Activated CD4-positive, alpha-beta T cell treated with anti-CD3 and anti-CD28 coated beads, Interleukin-10, Interleukin-2, amounts not matched to agents 100 ng/mL and 50 ng/mL, durations not matched to agents 16 hours and 8 hours (primary cell): ENCODE results near the gene STIM1.
"Not testable (repeated sequence)": the region's sequence is repeated elsewhere in the genome, so short reads cannot be mapped to it uniquely, and the experiment has no call there.

Source experiments
- DNase-seq: peaks from one replicate; pipeline ENCODE4 v3.0.0-alpha.2; 2020

STIM1 gene

DNA sequence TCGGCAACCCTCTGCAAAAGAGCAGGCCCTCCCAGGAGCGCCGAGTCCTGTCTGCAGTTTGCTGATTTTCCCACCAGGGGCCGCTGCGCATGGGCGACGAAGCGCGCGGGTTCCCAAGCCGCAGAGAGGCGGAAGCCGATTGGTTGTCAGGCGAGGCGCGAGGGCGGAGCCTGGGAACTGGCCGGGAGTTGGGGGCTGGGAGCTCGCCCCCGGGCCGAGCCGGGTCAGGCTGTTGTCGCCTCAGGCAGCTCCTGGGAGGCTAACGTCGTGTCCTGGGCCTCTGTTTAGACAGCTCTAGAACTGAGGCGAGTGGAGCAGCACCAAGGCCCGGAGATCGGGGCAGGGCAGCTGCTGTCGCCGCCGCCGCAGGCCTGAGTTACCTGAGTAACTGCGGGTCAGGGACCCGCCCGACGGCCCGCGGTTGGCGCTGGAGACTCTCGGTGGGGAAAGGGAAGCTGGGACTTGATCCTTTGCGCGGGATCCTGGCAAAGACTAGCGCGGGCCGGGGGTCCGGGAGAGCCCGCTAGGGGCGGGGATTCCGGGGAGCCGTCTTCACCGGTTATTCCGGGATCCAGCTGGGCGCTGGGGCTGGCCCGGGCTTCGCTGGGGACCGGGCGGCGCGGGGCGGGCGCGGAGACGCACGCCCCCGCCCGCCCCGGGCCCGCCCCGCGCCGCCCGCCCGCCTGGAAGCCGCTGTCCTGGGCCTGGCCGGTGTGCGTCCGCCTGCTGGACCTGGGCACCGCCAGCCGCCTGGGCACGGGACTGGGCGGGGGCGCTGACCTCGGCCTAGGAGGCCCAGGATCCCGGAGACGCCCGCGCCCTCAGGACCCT lies at the start of gene STIM1:
Gene STIM1 (plus strand): TSS at position 688 of the 831 bp plus-strand sequence. CDS start 607 bp downstream, outside the sequence.
- peak; percentile 98 for DNase-seq

DNA sequence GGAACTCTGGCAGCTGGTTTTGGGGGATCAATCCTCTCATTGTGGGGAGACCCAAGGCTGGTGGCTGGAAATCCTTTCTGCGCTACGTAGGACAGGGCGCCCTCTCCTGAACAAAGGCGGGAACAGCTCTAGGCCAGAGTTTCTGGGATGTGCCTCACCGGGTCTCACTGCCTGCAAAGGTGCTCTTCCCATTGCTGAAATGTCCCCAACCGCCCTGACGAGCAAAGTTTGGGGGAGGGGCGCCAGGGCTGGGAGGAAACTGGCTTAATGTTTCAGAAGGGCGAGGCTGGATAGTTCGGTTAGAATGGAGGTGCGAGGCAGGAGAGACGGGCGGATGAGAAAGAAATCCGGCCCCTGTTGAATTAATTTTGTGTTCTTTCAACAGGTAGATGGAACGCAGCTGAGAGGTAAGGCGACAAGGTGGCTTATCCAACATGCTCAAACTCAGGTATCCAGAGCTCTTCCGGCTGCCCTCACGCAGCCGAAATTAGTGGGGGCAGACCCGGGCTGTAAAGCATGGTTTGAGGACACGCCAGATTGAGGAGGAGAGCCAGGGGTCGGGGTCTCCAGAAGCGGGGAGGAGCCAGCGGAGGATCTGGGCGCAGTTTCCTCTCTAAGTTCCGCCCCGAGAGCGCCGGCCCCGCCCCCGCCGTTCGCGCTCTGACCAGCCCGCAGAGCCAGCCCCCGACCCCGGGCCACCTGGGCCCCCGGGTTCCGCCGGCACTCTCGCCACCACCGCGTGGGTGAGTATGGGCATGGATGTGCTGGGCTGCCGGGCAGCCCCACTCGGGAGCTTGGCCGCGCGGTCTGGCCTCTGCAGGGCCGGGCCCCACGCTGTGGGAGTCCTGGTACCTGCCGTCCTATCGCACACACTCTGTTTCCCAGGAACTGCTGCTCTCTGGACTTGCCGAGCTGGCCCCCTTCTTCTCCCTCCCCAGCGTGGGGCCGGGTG lies 47.3 kb upstream of the STIM1 start, which contains the start of gene PGAP2:
Gene PGAP2 (plus strand): TSS at position 652 of the 952 bp plus-strand sequence. CDS start 2,700 bp downstream, outside the sequence.
- DNase-seq = peak; percentile 68

DNA sequence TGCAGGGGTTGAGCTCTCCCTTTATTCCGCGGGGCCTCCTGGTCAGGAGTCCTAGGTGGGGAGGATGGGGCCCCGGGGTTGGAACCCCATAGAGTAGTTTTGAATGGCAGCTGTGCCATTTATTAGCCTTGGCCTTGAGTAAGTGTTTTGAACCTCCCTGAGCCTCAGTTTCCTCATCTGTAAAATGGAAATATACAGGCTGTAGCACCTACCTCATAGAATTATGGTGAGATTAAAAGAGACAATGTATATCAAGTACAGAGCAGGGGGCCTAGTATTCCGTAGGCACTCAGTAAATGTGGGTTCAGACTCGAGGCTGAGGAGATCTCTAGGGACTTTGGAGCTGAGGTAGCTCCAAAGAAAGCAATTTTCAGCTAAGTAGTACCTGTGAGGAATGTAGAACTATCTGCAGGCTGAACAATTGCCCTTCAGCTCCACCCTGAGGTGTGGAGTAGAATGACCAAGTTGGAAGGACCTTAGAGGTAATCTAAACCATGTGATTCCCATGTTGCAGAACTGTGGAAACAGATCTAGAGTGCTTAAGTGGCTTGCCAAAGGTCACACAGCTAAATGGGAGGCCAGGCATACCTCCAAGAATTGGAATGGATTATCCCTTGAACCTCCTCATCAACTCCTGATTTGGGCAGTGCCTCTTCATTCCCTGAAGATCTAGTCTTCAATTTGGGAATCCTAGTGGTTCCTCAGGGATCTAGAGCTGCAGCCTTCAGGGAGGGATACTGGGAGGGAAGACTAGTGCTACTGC lies 46.4 kb upstream of the STIM1 start:
- peak; percentile 77 for DNase-seq

DNA sequence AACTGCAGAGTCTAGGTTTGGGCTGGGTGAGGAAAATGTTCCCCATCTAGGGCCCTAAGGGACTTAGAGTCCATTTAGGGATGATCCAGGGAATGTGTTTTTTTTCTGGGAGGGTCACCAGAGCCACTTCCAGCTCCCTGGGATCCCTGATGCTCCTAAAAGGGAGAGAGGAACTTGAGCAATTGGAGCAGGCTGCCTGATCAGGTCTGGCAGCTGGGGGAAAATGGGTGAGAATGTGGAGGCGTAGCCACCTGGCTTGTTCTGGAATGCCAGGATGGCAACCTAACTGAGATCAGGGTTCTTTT lies 45.9 kb upstream of the STIM1 start:
- no peak for DNase-seq

DNA sequence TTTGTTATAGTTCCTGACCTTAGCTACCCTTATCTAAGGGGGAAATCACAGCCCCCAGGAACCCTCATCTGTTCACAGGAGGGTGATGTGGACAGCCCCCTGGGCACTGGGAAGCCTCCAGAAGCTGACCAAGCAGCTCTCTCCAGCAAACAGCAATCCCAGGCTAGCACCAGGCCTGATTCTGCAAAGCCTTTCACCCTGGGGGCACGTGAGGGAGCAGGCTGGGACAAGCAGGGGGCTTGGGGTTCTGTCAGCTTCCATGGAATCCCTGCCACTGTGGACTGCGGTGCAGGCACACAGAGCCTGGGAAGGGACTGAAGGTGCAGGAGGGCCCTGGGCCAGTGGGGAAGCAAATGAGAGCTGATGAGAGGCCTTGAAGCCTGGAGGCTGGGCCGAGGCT lies 45.0 kb upstream of the STIM1 start:
- DNase-seq = no peak

DNA sequence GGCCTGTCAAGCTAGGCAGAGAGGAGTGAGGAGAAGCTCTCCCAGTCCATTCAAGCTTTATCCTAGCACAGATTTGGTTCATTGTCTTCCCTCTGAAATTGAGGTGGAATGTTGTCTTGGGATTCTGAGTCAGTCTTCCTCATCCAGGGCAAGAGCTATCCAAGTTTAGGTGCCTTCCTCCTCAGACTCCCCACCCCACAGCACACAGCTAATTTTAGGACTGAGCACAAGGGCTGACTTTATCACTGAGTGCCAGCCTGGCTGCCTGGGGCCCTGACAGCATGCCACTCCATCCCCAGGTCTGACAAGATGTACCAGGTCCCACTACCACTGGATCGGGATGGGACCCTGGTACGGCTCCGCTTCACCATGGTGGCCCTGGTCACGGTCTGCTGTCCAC lies 44.5 kb upstream of the STIM1 start:
- DNase-seq = no peak

DNA sequence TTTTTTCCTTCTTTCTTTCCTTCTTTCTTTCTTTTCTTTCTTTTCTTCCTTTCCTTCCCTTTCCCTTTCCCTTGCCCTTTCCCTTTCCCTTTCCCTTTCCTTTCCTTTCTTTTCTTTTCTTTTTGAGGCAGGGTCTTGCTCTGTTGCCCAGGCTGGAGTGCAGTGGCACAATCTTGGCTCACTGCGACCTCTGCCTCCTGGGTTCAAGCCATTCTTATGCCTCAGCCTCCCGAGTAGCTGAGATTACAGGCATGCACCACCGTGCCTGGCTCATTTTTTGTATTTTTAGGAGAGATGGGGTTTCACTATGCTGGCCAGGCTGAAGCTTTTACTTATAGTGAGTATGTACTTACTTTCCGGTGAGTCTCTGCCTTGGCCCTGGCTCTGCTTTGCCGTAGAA lies 40.6 kb upstream of the STIM1 start:
- not testable (repeated sequence) for DNase-seq

DNA sequence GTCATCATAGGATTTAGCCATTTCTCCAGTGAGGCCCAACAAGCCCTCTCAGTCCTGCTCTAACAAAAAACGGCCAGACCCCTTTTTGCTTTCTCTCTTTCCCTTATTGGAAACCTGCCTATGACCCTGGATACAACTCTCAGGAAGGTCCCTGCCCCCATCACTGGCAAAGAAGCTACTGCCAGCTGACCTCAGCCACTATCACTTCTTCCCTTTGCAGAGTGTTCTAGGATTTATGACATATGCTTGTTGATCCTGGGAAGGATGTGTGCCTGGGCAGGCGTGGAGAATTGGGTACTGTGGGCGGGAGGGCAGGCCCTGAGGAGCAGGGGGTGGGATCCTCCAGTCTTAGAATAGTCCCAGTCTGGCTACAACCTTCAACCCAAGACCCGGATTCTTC lies 39.6 kb upstream of the STIM1 start:
- DNase-seq = no peak

DNA sequence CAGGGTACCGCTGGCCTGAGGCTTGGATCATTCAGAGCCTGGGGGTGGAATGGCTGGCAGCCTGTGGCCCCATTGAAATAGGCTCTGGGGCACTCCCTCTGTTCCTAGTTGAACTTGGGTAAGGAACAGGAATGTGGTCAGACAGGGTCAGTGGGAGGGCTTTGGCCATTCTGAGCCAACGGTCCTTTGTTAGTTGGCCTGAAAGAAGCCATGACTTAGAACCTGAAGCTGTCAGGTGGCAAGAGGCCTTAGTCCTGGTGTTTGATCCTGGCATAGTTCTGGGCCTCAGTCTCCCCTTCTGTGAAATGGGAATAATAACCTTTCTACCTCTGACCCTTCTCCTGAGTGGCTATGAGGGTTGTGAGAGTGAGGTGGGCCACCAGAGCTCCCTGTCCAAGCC lies 38.8 kb upstream of the STIM1 start:
- DNase-seq = no peak

DNA sequence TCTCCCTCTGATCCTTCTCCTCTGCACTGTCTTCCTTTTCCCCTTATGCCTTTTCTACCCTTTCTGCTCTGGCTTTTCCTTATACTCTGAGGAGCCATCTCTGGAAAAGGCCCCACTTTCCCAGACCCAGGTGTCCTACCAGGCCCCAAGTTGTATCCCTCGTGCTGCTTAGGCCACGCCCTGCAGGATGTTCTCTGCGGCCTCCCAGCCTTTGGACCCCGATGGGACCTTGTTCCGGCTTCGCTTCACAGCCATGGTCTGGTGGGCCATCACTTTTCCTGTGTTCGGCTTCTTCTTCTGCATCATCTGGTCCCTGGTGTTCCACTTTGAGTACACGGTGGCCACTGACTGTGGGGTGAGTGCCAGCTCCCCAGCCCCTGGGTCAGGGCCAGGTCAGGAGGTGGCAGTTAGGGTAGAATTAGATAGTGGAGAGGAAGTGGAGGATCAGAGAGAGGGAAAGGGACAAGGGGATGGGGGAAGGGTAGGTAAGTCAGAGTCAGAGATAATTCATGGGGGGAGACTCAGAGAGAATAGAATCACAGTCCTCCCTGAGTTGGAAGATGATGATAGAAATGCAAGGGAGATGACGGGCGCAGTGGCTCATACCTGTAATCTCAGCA lies 38.2 kb upstream of the STIM1 start:
- no peak for DNase-seq

DNA sequence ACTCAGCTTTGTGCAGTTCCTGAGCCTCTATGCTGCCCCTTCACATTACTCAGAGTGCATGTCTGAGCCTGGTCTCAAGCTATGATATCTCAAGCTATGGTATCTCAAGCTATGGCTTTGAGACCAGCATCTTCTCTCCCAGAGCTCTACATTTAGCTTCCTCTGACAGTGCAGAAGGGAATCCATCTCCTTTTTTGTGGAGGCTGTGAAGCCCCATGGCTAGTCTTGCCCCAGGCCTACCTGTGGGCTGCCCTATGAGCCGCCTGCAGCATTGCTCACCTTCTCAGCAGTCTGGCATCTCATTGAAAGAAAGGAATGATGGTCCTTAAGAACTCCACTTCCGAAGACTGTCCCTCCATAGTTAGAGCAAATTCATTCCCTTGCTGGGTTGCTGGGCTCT lies 34.5 kb upstream of the STIM1 start:
- DNase-seq = no peak

DNA sequence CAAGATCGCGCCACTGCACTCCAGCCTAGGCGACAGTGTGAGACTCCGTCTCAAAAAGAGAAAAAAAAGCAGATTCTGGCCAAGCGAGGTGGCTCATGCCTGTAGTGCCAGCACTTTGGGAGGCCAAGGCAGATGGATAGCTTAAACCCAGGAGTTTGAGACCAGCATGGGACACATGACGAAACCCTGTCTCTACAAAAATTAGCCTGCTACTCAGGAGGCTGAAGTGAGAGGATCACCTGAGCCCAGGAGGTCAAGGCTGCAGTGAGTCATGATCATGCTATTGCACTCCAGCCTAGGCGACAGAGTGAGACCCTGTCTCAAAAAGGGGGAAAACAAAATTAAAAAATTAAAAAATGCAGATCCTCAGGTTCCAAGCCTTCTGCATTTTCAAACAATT lies 33.2 kb upstream of the STIM1 start:
- no peak for DNase-seq

DNA sequence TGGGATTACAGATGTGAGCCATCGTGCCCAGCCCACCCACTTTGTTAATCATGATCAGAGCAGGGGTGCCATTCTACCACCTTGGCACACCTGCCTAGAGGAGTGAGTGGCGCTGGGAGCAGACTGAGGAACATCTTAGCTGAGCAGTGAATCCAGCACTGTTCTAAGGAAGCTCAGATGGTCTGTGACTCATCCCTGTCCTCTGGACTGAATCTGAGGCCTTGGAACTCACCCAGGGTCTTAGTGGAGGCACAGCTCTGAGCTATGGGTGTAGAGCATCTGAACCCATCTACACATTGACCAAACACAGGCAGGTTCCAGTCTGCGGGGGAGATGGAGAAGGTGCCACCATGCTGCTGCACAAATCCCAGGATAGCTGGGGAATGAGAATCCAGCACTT lies 32.2 kb upstream of the STIM1 start:
- DNase-seq = no peak

DNA sequence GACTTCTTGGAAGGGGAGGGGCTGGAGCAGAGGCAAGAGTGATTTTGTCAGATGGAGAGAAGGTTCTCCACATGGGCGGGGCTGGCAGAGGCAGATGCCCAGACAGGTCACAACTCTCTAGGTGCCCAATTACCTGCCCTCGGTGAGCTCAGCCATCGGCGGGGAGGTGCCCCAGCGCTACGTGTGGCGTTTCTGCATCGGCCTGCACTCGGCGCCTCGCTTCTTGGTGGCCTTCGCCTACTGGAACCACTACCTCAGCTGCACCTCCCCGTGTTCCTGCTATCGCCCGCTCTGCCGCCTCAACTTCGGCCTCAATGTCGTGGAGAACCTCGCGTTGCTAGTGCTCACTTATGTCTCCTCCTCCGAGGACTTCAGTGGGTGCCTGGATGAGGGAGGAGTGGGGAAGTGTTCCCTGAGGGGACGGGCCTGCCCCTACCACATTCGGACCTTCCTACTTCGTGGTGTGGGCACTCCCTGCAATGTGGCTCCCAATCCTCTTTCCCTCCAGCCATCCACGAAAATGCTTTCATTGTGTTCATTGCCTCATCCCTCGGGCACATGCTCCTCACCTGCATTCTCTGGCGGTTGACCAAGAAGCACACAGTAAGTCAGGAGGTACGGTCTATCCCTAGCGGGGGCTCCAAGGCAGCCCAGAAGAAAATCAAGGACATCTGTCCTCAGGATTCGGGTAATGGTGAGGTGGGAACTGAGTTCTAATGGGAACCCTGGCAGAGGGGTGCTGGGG lies 31.5 kb upstream of the STIM1 start:
- no peak for DNase-seq

DNA sequence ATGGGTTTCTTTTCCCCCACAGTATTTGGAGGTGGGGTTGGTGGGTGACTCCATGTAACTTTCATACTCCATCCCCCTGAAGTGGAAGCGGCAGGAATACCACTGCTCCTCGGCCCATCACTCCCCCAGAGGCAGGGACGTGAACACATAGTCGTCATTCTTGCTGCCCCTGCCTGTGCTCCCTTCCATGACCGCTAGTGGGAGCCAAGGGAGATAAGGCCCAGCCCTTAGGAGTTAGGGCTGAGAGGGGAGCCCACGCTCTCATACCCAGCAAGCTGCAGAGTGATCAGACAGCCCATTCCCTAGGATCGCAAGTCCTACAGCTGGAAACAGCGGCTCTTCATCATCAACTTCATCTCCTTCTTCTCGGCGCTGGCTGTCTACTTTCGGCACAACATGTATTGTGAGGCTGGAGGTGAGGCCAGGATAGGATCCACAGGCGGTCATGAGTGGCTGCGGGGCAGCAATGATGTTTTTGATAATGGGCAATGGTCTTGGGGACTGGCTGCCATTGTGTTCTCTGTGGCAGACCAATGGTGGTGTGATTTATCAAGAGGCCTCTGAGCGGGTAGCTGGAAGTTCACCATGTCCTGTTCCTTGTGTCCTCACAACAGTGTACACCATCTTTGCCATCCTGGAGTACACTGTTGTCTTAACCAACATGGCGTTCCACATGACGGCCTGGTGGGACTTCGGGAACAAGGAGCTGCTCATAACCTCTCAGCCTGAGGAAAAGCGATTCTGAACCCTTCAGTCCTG lies 30.6 kb upstream of the STIM1 start:
- peak; percentile 87 for DNase-seq

DNA sequence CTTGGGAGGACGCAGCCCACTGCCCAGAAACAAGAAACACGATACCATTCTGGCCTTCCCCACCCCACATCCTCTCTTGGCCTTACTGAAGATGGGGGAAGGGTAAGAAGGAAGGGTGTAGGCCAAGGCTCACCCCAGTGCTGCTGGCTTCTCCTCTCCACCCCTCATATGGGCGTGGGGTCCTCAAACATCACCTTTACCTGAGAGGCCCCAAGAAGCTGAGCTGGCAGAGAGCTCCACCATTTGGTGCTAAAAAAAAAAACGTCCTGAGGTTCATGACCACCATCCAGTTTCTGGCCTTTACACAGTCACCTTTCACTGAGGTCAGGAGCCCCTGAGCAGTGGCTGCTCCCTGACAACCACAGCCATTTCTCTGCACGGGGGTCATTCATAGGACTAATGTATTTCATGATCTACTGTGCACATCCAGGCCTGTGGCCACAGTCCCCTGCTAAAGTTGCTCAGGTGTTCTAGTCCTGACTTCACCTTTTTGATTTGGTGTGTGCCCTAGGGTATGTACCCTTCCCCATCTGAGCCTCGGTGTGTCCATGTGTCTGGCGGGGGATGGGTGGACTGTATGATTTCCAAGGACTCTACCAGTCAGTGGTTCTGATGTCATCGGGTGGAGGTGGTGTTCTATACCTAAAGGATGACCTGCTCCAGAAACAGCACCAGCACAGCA lies 29.9 kb upstream of the STIM1 start:
- no peak for DNase-seq

DNA sequence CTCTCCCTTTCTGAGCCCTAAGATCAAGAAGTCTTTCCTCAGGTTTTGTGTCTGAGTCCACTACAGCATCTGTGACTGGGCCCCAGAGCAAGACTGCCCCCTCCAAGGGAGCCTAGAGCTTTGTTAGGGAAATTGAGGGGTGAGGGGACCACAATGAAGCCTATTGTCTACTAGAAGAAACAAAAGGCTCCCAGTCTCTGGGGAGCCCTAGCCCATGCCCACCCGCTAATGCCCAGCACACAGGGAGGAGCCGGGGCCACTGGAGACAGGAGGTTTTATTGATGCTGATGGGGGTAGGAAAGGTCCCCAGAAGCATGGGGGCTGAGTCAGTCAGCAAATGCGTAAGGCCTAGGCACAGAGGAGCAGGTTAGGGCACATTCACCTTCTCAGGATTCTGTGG lies 28.7 kb upstream of the STIM1 start:
- DNase-seq = no peak

DNA sequence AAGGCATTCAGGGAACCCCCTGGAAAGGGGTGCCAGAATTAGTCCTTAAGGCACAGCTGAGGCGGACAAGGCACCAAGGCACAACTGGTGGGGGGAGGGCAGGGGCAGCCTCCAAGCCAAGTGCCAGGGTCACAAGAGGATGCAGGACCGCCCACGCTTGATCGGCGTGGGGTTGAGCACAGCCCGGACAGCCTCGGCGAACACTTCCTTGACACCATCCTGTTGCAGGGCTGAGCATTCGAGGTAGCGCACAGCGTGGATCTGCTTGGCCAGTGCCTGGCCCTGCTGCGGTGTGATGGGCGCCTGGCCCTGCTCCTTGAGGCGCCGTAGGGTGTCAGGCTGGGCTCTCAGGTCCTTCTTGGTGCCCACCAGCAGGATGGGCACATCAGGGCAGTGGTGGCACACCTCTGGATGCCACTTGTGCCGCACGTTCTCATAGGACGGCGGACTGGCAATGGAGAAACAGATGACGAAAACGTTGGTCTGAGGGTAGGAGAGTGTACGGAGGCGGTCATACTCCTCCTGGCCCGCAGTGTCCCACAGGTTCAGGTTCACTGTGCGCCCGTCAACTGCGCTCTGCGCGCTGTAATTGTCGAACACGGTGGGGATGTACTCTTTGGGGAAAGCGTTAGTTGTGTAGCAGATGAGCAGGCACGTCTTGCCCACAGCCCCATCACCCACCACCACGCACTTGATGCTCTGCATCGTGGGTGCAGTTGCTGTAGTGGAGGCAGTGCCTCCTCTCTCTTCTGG lies 27.9 kb upstream of the STIM1 start:
- DNase-seq = no peak

DNA sequence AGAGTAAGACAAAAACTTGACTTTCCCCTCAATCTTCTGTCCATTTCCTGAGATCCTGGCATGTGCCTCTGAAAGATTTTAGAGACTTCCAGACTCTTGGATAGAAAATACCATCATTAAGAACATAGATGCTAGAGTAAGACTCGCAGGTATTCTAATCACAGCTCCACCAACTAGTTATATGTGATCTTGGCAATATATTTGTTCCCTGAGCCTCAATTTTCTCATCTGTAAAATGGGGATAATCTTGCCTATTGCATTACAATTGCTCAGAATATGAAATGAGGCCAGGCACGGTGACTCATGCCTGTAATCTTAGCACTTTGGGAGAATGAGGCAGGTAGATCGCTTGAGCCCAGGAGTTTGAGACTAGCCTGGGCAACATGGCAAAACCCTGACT lies 25.4 kb upstream of the STIM1 start:
- no peak for DNase-seq

DNA sequence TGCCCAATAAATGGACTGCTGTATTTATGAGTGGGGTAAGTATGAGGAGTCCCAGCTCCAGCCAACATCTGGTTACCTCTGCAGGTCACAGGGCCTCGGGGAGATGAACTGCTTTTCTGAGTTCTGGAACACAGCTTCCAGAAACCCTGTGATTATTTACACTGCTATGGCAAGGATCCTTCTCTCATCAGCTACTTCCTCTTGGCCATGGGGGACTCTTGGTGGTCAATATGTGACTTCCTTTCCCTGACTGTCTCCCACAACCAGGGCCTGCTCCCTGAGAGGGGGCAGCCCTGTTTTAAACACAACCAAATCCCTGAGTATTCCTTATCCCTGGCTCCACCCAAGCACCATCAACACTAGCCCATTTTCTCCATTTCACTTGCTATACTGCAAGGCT lies 24.7 kb upstream of the STIM1 start:
- DNase-seq = no peak
